HG02981 (cell line): ENCODE results near the gene C6orf58.
"Not testable (repeated sequence)": the region's sequence is repeated elsewhere in the genome, so short reads cannot be mapped to it uniquely, and the experiment has no call there.

Source experiments
- ATAC-seq: cut with Tn5 transposase; IDR thresholded peaks from one replicate; pipeline ENCODE4 v1.9.1; 2021; ENCODE audit warnings: mild to moderate bottlenecking, moderate library complexity; ENCODE audit not compliant: unreplicated experiment

Gene C6orf58

DNA sequence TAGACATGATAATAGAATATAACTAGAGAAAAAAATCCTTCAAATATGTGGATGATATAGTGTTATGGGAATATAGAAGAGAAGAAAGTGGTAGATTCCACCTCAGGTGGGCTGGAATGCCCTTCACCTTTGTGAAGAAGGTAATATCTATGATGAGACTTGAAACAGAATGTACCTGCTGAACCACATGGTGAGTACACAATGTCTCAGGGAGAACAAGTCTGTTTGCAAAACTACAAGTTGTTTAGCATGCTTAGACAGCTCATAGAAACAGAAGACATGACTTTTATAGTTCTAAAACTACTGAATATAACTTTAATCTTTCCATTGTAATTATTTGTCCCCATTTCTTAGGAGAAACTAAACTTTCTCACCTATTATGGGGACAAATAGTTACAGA, 12.2 kb downstream of the C6orf58 start:
- no peak for ATAC-seq

DNA sequence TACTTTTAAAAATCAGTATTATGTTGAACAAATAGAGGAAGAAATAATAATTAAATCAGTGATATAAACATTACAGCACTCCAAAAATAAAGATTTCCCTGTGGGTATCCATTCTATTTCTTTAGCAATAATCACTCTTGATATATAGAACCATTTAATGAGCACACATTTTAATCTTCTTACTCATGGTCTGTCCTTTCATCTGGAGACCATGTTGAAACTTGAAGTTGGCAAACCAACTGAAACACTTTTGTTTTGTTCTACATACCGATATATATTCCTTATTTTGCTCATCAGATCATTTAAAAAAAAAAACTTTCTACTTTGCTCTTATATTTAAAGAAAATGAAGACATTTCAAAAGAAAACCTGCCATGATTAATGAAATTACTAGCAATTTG, 13.4 kb downstream of the C6orf58 start:
- no peak for ATAC-seq

GRCh38 chr6:127592964-127593363, 16.0 kb downstream of the C6orf58 start:
- no peak for ATAC-seq

GRCh38 chr6:127593456-127593855, 16.5 kb downstream of the C6orf58 start:
- not testable (repeated sequence) for ATAC-seq

GRCh38 chr6:127606131-127606562, 29.2 kb downstream of the C6orf58 start:
- ATAC-seq: no peak

- no peak for ATAC-seq
These were observed 31.7 kb downstream of the C6orf58 start for GRCh38 chr6:127608554-127609270.

- no peak for ATAC-seq
These were observed 41.8 kb downstream of the C6orf58 start for GRCh38 chr6:127618729-127619128.

GRCh38 chr6:127630800-127631199, 53.8 kb downstream of the C6orf58 start:
- no peak for ATAC-seq

DNA sequence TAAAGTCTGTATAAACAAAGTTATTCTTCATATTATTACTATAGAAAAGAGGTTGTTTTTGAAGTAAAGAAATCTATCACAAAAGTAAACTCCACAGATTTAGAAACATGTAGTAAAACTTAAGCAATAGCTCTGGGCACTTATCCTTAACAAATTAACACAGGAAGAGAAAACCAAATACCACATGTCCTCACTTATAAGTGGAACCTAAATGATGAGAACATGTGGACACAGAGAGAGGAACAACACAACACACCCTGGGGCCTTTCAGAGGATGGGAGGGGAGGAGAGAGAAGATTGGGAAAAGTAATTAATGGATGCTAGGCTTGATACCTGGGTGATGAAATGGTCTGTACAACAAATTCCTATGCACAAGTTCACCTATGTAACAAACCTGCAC, 57.2 kb downstream of the C6orf58 start:
- no peak for ATAC-seq

DNA sequence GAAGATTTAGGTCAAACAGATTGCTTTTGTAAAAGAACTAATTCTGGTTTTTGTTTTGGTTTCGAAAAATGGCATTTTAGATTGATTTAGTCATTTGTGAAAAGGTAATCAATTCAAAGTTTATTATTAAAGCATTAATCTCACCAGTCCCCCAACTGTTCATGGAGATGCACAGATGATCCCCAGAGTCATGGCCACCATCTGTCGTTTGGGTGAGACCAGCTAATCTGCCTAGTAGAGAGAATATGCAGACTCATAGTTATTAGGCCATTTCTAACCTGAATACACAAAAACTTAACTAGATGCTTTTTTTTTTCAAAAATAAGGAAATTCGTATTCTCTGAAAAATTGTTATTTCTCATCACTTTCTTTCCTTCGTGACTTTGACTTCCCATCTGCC, 58.1 kb downstream of the C6orf58 start:
- no peak for ATAC-seq

DNA sequence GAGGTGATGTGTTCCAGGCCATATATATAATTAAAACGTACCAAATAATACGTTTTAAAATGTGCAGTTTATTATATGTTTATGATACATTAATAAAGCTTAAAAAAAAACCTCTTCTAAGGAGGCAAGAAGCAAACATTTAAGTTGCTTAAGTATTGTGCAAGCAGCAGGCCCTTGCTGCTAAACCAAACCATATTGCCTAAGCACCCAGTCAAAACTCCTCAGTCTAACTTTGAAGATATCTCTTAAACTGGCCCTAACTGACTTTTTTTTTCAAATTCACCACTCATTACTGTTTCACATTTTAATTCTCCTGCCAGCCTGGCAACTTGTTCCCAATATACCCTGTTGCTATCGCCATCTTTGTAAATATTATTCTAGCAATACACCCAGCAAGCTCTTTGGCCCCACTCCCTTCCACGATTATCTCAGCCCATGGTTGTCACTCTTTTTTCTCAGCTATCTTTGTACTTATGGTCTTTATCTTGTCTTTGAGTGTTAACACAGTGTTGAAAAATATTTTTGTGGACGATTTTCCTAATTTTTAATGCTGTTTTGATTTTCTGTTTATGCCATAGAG, 60.9 kb downstream of the C6orf58 start:
- ATAC-seq: no peak
